ENCODE measurements around the gene TPT1.

TPT1 gene

DNA sequence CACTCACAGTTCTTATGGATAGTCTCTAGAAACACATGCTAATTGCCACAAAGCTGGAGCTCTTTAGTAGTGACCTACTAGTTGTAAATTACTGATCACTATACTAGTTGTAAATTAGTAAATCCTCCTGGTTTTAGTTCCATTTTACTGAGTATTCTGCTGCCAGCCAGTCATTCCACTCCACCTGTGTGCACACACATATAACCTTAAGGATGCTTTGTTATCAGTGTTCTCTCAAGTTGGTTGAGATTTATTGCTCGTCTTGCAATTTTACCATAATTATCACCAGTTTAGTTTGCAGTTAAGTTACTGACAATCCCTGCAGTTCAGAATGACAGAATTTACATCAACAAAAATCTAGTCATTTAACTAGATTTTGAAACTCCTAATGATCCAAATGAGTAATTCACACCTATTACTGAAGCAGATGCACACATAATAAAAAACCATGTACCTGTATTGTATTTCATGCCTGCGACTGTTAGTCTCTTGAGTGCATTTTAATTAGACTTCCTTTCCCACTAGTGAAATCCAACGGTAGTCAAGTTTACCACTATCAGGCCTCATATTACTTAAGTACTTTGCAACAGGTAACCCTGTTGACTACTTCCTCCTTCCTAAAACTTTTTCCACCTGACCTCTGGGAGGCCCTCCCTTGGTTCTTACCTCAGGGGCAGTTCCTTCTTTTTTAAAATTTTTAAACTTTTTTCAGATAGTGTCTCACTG lies 7.6 kb downstream of the TPT1 start:
- DNase-seq, result no peak

DNA sequence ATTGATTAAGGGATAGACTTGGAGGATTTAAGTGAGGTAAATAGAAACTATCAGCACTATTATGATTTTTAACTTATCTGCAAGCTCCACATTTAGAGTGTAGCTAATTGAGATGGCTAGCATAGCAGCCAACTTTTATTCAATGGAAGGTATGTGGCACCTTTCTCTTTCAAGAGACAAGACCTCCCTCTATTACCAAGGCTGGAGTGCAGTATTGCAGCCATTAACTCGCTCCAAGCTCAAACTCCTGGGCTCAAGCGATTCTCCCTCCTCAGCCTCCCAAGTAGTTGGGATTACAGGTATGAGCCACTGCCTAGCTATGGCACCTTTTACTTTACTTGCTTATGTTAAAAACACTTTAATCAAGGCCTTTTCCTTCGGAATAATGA lies 8.2 kb downstream of the TPT1 start:
- no peak for DNase-seq

DNA sequence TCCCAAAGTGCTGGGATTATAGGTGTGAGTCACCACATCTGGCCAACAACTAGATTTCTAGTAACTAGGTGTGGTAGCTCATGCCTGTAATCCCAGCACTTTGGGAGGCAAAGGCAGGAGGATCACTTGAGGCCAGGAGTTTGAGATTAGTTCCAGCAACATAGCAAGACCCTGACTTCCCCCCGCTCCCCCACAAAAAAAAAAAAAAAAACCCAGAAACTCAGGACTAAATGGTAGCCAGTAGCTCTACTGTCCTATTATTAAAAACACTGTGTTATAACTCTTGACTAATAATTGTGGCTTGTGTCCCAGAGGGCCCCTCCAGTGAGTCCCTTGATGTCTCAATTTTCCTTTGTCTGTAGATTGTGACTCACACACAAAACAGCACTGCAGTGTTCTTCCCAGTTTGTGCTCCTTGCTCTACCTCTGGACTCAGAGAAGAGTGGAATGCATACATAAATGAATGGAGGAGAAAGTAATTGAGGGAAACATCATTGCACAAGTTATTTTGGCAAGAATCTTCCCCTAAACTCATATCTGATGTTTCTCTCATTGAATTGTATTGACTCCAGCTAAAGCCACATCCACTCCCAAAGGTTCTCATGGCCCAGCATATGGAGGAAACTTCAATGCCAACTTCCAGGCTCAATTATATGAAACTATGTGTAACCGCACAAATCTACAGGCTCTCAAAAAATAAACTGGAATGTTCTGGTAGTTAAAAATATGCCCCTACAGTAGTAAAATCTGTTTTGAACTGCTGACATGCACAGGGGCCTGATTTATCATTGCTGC lies 8.8 kb downstream of the TPT1 start:
- DNase-seq, result no peak

DNA sequence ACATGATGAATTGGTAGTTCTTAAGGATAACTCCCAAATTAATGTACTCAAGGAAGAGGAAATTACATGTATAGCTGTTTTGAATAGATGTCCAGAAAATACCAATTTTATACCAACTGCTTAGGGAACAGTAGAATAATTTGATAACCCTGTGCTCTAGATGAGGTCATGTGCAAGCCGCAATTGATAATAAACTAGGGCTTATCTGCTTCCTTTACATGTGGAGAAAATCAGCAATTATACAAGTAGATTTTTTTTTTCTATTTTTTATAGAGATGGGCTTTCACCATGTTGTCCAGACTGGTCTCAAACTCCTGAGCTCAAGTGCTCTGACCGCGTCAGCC lies 9.3 kb downstream of the TPT1 start:
- DNase-seq, result no peak

DNA sequence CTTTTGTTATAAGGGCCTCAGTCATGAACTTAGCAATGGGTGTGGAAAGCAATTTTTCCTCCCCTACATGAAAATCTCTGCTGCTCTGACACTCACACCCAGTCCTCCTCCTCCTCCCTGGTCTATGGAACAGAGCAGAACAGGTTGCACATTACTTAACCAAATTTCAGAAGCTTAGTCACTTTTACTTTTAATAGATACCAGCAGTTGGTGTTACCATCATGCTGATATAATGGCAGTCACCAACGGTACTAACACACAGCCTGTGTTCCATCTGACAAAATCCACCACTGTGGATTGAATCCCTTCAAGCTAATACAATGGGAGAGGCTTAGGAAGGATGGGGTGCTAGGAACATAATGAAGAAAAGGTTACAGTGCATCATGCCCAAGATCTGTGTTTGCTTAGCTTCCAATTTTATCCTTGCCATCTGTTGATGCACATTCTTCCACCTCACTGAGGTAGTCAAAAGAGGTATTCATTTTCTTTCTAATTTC lies 9.8 kb downstream of the TPT1 start:
- no peak for DNase-seq

DNA sequence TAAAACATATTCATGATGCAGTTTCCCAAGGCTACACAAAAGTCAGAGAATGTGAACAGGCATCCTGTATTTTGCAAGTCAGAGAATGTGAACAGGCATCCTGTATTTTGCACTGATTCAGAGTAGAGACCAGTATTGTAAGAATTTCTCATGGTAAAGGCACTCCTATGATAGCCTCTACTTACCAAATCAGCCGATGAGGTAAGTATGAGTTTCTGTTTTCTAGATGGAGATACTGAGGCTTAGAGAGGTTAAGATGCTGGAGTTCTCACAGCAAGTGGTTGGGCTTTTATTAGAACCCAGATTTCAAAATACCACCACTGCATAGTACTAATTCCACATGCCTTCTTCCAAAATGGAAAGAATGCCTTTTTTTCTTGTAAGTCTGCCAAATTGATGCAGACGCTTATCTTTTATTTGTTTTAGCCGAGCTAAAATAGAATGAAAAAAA lies 12.3 kb downstream of the TPT1 start:
- DNase-seq, result no peak

DNA sequence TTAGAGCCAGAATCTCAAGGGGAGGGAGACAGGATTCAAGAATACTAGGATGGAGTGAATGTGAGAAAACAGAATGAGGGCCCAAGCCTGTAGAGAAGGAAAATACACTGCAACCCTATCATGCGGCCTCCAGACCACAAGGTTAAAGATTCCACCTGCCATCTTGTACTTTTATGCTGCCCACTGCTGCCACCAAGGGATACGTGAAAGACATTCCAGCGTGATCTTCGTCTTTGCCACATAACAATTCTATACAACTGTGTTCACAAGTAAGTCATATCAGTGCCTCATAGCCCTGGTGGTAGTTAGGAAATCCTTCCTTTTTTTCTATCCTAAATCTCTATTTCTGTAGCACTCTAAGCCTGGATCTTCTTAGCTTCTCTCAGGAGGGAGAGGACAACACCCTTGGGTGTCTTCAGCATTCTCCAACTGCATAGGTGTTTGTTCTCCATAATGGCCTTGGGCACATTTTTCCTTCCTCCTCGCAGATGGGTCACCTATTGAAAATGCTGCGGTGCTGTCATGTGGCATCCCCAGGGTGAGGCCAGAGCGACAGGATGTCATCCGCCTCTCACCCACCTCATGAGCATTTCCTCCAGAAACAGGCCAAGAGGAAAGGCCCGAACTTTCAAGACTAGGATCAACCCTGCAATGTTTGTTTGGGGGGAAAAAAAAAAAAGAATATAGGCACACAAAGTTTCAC lies 13.6 kb downstream of the TPT1 start:
- DNase-seq, result no peak

DNA sequence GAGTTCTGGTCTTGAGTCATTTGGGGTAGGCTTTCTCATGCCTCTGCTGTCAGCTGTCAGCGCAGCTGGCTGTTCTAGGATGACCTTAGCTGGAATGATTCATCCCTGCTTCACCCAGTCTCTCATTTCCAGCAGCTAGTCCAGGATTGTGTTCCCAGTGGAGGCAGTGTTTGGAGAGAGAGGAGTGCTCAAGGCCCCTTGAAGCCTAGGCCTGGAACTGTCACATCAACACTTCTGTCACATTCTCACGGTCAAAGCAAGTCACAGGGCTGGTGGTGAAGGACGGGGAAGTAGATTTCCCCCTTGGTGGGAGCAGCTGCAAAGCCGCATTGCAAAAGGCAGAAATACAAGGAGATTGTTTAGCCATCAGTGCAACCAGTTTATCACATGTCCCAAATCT lies 15.2 kb downstream of the TPT1 start:
- no peak for DNase-seq

DNA sequence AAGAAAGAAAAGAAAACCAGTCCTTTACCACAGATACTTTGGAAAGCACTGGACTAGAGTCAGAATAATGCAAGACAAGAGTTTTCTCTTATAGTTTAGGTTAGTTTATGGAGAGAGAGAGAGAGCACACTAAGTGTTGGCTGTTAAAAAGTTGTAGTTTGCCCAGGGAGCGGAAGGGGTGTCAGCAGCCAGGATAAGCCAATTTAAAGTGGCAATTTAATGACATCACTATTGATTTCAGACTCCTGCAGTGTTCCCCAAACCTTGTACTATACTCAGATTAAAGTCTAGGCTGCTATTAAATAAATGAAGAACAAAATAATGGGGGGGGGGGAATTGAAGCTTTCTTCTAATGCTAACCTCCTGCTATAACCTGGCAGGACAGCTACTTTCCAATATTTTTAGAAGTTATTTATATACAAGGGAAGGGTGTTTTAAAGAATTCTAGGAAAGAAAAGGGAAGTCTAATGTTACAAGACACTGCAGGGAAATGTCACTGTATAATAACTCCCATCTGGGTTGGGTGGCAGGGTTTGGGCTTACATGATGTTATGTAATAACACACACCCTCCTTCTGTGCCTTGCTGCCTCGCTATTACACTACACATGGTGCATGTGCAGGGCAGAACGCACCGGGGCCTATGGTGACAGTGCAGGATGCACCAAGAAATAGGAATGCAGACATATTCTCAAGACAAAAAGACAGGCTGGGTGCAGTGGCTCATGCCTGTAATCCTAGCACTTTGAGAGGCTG lies 19.9 kb downstream of the TPT1 start:
- DNase-seq, result no peak

DNA sequence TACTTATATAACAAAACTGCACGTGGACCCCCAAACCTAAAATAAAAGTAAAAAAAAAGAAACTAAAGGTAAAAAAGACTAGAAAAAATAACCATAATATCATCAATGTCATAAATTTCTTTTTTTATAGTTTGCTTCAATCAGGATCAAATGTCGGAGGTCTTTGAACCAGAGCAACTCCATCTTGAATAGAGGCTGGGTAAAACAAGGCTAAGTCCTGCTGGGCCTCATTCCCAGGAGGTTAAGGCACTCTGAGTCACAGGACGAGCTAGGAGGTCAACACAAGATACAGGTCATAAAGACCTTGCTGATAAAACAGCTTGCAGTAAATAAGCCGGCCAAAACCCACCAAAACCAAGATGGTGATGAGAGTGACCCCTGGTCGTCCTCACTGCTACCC lies 24.0 kb downstream of the TPT1 start:
- DNase-seq, result no peak

DNA sequence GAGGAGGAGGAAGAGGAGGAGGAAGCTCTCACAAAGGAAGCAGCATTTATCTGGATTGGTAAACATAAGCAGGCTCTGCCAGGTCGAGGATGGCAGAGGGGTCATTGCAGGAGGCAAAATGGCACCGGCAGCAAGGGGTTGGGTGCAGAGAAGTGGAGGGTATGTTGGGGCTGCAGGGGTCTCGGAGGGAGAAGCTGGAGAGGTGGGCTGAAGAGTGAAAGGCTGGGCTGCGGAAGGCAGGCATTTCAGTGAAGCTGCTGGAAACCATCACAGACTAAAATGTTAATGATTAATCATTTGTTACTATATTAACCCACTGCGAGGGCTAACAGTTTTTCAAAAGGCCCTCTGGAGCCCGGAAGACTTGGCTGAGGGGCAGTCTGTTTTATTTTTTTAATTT lies 24.6 kb downstream of the TPT1 start:
- no peak for DNase-seq

DNA sequence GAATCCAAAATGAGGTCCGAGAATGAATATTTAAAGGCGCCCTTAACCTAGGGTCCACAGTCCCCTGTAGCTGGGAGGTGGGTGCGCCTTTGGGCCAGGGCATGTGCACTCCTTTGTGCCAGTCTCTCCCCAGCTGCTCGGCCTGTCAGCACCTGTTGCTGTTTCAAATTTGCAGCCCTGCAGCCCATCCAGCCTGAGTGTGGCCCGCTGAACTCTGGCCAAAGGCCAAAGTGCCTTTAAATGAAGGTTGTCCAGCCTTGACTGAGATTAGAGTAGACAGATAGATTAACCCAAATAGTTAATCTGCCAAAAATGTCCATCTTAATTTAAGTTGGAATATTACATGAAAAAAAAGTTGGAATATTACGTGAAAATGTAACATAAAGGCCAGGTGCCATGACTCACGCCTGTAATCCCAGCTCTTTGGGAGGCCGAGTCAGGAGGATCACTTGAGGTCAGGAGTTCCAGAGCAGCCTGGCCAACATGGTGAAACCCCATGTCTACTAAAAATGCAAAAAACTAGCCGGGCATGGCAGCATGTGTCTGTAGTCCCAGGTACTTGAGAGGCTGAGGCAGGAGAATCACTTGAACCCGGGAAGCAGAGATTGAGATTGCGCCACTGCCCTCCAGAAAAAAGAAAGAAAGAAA lies 25.3 kb downstream of the TPT1 start:
- no peak for DNase-seq

DNA sequence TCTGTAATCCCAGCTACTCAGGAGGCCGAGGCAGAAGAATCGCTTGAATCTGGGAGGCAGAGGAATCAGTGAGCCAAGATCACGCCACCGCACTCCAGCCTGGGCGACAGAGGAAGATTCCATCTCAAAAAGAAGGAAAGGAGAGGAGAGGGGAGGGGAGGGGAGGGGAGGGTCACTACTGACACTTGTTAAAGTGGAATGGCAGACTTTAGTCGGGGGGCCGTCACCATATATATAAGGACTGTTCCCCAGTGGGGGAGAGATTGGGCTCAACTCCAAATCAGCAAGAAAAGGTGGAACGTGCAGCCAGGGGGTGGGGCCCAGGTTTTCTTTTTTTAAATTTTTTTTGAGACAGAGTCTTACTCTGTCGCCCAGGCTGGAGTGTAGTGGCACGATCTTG lies 26.2 kb downstream of the TPT1 start:
- no peak for DNase-seq

DNA sequence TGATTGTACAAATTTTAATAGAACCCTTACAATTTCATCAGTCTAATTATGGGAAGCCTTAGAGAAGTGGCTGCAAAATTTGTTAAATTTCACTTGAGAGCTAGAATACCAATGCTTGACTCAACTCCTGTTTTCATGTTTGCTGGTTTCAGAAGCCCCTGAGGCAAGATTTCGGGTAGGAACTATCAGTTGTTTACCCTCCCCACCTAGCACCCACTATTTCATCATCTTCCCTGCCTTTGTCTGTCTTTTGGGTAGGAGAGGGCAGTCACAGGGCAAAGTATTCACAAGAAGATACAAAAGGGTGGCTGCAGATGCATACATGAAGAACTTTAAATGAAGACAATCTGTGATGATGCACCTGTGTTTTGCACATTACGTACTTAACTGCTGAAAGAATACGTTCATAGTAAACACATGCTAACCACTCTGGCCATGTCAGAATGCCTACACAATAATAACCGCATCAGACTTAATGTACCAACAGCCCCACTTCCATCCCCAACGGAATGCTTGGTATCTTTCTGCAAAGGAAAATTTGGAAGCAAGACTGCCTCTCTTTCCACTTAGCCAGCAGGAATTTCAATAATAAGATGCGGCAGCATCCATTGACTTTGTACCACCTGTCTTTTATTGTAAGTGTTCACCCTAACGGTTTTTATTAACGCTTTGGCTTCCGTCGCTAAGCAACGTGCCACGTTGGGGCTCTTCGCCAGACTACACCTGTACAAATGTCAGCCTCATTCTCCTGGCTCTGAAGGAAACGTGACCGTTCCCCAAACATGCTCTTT lies 30.4 kb downstream of the TPT1 start:
- DNase-seq, result no peak

DNA sequence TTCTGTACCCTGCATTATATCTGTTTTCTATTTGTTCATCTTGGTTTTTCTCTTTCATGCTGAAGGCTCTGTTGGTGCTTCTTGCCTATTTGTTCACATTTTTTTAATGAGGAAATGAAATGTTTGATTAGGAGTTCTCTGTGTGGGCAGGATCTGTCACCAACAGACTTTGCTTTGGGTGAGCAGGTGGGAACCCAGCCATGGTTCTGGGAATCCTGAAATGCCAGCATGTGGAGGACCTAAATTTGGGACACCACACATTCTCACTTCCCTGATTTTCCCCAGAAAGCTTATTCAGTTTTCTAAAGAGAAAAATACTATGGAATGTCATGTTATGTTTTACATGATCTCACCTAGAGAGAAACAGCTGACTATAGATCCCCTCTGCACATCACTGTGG lies 34.0 kb downstream of the TPT1 start:
- no peak for DNase-seq

DNA sequence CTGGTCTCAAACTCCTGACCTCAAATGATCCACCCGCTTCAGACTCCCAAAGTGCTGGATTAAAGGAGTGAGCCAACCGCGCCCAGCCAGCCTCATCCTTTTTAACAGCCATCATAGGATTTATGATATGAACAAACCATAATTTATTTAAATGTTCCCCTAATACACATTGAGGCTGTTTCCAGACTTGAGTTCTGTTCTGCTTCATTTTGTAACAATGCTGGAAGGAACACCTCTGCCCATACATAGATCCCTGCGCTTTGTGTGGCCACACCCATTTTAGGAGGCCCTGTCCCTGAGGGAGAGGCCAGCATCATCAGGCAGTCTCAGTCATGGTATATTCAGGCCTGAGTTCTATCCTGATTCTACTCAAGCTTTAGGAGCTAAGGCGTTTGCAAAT lies 35.9 kb downstream of the TPT1 start:
- DNase-seq, result no peak

DNA sequence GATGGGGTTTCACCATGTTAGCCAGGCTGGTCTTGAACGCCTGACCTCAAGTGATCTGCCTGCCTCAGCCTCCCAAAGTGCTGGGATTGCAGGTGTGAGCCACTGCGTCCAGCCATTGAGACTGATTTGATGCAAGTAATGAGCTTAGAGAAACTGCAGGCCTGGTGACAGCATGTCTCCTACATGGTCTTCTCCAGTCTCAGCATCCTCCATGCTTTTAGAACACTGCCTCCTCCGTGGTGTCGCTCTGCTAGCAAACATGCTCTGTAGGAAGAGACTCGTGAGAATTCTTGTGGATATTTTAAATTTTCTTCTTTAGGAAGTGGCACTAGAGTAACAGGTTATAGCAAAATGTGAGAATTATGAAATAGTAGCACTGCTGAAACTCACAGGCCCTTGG lies 37.1 kb downstream of the TPT1 start:
- DNase-seq, result no peak

DNA sequence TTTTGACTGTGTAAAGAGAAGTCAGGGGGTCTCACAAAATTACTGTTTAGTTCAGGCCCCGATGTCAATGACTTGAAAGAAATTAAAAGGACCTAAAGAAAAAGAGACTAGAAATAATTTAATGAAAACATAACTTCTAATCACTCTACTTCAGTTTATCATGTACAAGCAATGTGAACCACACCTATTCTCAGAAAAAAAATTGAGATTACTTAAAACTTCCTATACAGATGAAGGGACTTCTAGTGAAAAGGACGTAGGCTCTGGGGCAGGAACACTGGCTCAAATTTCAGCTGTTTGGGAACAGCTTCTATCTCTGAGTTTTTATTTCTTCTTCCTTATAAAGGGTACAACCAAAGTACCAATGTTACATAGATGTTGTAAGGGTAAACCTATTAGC lies 38.0 kb downstream of the TPT1 start:
- DNase-seq, result no peak

DNA sequence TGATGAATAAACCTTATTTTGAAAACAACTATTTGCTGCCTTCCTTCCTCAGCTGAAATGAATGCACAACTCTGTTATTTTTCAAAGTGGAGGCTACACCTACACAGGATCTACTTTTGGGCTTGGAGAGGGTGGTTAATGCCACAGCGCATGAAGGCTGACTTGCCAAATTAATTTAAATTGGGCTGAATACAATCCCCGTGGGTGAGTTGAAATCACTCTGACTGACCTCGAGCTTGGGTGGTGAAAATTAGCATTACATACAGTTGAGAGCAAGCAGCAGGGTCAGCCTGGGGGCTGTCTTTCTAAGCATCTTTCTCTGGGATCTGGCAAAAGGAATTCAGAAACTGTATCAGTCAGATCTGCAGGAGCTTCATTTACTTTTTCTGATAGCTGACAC lies 38.5 kb downstream of the TPT1 start:
- DNase-seq, result no peak

DNA sequence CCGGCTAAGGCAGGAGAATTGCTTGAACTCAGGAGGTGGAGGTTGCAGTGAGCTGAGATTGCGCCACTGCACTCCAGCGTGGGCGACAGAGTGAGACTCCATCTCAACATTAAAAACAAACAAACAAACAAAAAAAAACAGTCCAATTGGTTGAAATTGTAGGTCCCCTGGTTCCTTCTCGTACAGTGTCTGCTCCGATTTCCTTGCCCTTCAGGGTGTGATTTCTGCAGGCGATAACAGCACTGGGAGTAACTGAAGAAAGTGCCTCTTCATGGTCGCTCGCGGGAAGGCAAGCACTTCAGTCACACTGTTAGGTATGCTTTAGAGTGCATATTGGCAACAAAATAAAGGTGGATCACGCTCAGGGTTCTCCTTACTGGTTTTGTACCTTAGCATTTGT lies 39.7 kb downstream of the TPT1 start:
- DNase-seq, result no peak

DNA sequence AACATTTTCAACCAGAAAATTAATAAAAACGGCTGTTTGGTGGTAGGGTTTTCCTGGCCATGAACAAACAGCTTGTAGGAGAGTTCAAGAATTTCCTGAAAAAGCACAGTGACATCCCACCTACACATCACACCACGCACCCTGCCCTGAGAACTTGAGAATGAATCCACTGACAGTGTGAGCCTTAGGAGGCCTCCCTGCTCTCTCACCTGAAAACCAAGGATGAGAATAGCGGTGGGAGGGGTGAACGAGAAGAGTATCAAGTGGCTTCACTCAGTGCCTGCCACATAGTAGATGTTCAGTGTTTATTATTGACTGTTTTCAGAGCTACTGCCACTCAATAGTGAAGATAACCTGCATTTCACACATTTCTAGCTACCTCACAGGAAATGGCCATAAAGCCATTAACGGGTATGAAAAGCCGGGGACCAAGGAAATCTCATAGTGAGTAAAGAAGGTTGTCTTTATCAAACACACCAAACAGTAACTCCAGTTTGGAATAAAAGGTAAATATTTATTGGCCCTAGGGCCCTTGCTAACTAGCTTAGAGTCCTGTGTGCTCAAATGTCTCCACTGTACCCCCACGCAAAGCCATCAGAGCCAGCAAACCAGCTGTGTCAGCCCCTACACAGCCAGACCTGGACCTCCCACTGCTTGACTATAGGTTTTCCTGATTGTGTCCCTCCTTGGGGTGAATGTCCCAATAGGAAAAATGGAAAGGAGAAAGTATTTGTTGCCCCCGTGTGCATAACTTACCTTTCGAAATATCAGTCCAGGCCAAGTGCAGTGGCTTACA lies 40.6 kb downstream of the TPT1 start:
- DNase-seq, result no peak
